GM19239 (cell line): ENCODE measurements around the gene COPS6.
A peak's percentile ranks its signal among the peaks of the same experiment; 100 is the strongest.

Experiments
- DNase-seq: peaks from one replicate; pipeline ENCODE4 v3.0.0; 2011; ENCODE audit warnings: low spot score; ENCODE audit not compliant: insufficient read length
- FAIRE-seq: peaks from 2 replicates; lab custom pipeline; 2011; peaks lifted over from hg19 to GRCh38; lab: Jason Lieb, UNC

COPS6 gene

DNA sequence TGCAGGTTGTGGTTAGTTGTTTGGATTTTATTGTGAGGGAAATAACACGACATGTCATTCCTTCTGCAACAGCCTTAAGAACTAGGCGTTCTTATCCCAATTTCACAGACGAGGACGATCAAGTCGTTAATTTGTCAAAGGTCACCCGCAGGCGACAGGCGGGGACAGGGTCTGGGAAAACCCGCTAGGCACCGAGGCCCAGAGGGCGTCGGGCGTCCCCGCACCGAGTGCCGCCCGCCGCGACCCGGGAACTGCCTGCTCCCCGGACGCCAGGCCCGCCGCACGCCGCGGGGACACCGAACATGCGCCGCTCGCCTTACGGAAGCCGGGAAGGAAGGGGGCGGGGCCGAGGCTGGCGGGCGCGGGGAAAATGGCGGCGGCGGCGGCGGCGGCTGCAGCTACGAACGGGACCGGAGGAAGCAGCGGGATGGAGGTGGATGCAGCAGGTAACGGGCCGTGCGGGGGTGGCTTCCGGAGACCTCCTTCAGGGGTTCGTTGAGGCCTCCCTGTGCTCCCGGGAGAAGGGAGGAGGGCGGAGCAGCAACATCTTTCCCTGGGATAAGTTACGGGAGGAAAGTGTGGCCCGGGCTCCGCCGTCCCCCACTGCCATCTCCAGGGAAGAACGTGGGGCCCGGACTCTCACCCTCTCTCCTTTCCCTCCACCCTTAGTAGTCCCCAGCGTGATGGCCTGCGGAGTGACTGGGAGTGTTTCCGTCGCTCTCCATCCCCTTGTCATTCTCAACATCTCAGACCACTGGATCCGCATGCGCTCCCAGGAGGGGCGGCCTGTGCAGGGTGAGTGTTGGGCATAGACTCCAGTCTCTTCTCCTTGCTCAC lies at the start of gene COPS6:
Gene COPS6, plus strand, starts transcription at position 349 of the 837 bp plus-strand sequence. Its CDS starts 22 bp downstream, at position 371.
- peak; percentile 84 for FAIRE-seq
- peak; percentile 72 for DNase-seq

DNA sequence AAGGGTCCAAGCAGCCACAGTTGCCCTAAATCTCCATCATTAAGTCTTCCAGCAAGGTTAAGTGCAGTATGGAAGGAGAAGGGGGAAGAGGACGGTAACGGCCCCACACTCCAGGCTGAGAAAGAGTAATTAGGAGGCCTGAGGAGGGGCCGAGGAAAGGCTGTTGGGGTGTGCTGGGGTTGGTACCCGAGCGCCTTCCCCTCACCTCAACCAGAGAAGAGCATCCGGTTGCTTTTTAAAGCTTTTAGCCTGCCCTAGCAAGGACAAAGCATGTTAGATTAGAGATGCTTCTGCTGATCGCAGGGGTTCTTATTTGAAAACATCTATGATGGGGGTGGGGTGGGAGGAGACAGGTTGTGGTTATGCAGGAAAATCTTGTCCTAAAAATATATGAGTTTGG lies 48.2 kb upstream of the COPS6 start:
- FAIRE-seq (no peak), DNase-seq (no peak)

DNA sequence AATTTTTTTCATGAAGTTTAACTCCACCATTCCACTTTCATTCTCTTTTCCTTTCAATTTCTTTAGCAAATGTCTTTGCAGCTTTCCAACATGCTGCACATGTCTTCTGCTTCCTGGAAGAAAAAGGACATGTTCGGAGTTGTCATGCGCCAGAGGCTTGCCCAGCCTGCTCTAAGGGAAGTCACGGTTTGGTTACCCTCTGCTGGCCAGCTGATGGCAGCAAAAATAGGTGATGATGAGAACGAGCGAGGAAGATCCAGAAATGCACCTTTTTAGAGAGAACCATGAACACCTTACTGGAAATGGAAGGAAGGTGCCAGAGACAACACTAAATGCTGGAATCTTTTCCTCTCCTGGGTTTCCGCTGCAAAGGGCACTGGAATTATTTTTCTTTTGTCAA lies 44.1 kb upstream of the COPS6 start:
- FAIRE-seq: no peak

DNA sequence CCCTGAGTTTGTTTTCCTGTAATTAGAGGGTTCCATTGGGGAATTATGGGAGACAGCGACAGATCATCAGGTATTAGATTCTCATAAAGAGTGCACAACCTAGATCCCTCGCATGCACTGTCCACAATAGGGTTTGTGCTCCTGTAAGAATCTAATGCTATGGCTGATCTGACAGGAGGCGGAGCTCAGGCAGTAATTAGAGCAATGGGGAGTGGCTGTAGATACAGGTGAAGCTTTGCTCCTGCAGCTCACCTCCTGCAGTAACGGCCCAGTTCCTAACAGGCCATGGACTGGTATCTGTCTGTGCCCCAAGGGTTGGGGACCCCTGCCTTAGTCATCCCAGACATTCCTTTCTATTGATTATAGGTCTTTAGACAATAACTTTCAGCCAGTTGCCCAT lies 40.1 kb upstream of the COPS6 start:
- DNase-seq: no peak
- FAIRE-seq: no peak

More for the DNA sequence above, 44.1 kb upstream of the COPS6 start:
- peak; percentile 26 for DNase-seq

DNA sequence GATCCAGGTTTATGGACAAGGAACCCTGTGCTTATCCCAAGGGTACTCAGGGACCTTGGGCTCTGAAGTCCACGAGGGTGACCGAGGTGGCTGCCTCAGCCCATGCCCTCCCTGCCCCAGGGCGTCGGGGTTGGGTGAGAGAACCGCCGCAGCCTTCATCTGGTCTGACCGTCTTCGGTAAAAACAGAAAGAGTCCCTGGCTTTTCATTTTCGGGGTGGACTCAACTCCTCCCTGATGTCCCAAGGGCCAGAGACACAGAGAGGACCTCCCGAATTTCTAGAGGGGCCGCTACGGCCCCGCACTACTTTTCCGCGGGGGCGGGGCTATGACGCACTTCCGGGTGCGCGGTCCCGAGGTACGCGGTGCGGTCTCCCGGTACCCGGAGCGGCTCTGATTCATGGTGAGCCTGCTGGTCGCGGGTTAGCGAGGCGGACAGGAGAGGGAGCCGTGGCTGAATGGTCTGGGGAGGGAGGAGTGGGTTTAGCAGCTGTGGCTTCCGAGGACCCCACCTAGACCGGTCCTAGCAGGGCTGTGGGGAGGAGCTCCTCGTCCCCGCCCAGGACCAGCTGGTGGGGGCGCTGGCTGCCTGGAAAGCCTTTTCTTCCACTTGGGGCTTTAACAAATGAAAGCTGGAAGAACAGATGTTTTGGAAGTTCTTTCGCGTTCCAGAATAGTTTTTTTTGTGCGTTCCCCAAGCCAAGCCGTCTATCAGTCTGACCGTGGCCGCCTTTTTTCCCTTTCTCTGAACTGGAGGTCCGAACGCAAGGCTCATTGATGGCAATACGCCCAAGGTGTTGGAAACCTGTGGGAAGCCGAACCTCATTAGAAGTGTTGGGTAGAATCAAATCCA lies 39.1 kb upstream of the COPS6 start, which contains the start of gene ZSCAN21:
Gene ZSCAN21, plus strand, starts transcription at position 334 of the 851 bp plus-strand sequence. CDS start 7,233 bp downstream, outside the sequence.
- FAIRE-seq: peak; percentile 79
- peak; percentile 76 for DNase-seq

DNA sequence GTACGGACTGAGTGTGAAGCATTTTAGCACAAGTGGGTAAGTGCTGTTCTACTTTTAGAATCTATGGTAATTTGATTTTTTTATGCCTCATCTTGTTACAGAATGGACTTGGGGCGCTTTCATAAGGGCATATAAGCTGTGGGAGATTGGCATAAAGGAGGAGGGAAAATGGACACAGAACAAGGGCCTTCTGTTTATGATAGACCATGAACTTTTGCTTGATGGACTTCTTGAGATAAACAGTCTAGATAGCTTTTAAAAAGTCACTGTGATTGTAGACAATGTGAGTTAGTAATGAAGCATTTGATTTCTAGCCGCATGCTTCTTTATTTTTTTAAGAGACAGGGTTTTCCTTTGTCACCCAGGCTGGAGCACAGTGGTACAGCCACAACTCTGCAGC lies 37.2 kb upstream of the COPS6 start:
- DNase-seq (no peak), FAIRE-seq (no peak)

DNA sequence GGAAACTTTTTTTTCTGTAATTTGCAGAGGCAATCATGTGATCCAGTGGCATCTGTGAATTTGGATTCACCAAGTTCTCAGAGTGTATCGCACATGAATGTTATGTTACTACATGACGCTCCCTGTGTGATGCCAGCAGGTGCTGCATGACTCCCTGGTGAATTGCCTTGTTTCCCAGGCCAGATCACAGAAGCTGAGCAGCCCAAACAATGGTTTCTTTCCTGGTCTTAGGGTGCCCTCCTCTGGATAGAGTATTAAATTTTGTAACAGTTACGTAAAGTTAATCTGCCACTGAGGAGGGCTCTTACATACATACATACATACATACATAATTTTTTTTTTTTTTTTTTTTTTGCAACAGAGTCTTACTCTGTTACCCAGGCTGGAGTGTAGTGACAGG lies 35.6 kb upstream of the COPS6 start:
- DNase-seq (no peak), FAIRE-seq (no peak)

DNA sequence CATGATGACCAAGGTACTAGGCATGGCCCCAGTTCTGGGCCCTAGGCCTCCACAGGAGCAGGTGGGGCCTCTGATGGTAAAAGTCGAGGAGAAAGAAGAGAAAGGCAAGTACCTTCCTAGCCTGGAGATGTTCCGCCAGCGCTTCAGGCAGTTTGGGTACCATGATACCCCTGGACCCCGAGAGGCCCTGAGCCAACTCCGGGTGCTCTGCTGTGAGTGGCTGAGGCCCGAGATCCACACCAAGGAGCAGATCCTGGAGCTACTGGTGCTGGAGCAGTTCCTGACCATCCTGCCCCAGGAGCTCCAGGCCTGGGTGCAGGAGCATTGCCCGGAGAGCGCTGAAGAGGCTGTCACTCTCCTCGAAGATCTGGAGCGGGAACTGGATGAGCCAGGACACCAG lies 31.8 kb upstream of the COPS6 start:
- DNase-seq (no peak), FAIRE-seq (no peak)

DNA sequence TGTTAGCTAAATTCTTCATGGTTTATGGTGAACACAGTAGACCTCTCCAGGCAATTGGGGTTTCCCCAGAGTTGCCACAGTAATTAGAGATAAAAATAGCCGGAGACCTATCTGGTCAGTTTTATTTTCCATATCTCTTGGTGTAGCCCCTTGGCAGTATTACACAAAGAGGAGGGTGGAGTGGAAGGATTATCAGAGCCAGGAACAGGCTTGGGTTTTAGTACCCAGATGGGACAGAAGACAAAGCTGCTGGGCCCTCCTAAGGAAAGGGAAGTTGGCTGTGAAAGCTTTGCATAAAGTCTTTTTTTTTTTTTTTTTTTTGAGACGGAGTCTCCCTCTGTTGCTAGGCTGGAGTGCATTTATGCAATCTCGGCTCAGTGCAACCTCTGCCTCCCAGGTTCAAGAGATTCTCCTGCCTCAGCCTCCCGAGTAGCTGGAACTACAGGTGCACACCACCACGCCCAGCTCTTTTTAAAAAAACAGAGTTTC lies 29.5 kb upstream of the COPS6 start:
- FAIRE-seq (no peak), DNase-seq (no peak)

DNA sequence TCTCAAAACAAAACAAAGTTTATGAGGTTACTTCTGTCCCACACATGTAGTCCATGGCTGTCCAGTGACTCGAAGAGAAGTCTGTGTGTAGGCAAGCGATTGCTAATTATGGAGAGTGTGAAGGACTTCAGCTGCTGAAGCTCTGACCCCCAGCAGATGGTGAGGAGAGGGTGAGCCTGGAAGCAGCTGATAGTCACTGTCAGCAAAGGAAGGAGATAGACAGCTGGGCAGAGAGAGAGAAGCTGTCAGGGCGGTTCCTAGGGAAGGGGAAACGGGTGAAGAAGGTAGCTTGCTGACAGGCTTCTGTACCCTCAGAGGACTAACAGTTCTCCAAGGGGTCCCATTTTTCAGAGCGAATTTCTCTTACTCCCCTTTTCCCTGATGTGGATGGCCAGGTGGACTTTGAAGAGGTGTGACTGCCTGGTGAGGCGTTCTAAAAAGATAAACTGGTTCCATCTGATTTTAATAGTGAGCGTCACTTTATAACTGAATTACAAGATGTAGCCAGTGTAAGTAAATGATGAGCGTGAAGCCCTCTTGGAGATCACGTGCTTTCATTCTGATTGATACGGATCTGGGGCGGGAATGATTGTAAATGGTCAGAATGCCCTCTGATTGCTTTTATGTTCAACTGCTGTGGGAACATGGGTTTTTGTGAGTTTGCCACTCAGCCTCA lies 27.1 kb upstream of the COPS6 start:
- DNase-seq (no peak), FAIRE-seq (no peak)

DNA sequence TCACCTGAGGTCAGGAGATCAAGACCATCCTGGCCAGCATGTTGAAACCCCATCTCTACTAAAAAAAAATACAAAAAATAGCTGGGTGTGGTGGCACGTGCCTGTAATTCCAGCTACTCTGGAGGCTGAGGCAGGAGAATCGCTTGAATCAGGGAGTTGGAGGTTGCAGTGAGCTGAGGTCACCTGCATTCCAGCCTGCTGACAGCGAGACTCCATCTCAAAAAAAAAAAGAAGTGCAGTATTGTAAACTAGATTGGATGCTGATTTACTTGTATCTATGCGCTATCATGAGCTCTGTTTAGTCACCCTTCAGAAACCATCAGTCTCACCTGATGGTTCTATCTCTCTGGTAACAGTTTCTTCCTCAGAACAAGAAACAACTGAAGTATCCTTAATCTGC lies 25.4 kb upstream of the COPS6 start:
- FAIRE-seq (no peak), DNase-seq (no peak)

DNA sequence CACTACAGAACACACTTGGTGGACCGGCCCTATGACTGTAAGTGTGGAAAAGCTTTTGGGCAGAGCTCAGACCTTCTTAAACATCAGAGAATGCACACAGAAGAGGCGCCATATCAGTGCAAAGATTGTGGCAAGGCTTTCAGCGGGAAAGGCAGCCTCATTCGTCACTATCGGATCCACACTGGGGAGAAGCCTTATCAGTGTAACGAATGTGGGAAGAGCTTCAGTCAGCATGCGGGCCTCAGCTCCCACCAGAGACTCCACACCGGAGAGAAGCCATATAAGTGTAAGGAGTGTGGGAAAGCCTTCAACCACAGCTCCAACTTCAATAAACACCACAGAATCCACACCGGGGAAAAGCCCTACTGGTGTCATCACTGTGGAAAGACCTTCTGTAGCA lies 24.6 kb upstream of the COPS6 start:
- no peak for DNase-seq
- no peak for FAIRE-seq

DNA sequence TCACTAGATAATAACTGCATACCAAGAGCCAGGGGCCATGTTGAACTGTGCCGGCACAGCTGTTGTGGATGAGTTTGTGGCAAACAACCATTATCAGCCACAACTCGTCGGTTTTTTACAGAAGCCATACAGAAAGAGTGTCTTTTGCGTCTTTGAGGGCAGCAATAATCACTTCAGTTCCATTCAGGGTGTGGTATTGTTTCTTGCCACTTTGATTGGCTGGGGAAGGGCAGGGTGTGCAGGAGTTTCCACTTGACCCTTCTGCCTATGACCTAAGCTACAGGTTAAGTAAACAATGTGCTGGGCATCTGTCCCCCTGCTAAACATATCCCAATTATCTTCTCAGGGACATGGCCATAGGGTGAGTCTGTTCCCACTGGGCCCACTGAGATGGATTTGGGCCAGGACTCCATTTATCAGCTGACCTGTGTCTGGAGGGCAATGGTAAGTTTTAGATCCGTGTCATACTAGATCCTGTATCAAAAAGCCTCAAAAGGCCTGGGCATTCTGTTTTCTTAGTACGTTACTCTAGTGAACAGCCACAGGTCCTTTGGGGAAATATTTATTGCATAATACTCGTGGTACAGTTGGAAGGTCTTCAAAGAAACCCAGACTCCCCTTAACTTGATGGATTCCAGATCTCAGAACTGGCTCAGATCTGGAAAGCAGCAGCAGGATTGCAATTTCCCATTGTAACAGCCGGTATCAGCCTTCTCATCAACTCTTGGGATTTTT lies 23.1 kb upstream of the COPS6 start:
- FAIRE-seq (no peak), DNase-seq (no peak)

DNA sequence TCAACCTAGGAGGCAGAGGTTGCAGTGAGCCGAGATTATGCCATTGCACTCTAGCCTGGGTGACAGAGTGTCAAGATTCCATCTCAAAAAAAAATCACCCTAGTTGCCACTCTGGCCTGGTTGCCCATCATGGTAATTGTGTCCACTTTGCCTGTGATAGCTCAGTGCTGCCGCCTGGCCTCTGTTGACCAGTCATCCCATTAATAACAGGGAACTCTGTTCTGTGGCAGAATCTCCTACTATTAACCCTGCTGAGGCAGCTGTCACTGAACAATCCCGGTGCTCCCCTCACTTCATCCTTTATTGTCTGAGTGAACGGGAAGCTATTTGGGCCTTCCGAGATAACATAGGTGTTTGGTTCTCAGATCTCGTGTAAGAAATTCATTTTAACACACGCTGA lies 21.8 kb upstream of the COPS6 start:
- no peak for FAIRE-seq
- no peak for DNase-seq

DNA sequence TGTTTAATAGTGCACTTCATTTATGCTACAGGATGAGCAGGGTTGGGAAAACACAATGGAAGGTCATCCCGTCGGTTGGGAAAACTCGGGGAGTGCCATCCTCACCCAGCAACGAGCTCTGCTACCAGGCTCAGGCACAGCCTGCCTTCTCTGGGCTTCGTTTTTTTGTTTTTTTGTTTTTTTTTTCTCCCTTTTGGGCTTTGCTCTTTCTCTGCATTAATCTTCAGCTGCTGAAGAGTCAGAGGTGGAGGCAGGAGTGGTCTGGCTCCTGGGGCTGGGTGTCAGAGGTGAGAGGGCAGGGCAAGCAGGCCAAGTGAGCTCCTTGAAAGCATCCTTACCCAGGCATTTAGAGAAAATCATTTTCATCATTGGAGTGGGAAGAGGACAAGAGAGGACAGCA lies 18.8 kb upstream of the COPS6 start:
- FAIRE-seq: no peak
- no peak for DNase-seq

DNA sequence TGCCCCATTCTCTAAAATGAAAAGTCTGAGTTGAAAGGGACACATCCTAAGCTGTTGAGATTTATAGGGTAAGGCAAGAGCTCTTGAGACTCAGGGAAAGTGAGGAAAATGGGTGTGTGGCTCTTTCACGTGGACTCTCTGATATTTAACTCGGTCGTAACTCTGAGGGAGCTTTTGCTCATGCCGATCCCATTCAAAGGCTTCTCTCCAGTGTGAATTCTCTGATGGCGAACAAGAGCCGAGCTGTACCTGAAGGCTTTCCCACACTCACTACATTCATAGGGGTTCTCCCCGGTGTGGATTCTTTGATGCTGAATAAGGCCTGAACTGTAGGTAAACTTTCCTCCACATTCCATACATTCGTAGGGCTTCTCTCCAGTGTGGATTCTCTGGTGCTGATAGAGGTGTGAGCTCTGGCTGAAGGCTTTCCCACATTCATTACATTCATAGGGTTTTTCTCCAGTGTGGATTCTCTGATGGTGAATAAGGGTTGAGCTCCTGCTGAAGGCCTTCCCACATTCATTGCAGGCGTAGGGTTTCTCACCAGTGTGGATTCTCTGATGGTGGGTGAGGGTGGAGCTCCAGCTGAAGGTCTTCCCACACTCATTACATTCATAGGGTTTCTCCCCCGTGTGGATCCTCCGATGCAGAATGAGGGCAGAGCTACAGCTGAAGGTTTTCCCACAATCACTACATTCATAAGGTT lies 17.6 kb upstream of the COPS6 start:
- no peak for FAIRE-seq

DNA sequence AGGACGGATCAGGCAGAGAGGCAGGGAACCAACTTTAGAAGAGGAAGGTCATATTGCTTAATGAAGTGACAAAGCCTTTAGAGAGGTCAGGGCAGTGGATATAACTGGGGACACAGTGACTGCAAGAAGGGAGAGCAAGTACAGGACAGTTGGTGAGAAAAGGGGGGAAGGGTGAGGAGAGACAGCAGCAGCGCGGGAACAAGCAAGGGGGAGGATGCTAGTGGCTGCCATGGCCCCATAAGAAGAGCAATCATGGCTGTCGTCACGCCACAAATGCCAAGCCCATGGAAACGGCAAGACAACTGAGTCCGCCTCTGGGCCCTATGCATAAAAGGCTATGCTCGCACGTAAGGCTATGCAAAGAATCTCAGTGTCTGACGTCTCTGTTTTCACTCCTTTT lies 16.3 kb upstream of the COPS6 start:
- FAIRE-seq: no peak
- no peak for DNase-seq

More for the DNA sequence above, 17.6 kb upstream of the COPS6 start:
- DNase-seq: no peak

DNA sequence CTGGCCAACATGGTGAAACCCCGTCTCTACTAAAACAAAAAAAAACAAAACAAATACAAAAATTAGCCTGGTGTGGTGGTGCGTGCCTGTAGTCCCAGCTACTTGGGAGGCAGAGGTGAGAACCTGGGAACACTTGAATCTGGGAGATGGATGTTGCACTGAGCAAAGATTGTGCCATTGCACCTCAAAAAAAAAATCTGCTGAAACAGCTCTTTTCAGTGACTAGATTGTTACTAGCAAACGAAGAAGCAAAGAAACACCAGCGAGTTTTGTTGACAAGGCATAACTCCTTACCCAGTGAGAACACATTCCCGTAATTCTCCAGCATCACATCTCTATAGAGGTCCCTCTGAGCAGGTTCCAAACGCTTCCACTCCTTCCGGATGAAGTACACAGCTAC lies 13.9 kb upstream of the COPS6 start:
- DNase-seq: no peak
- FAIRE-seq: no peak

DNA sequence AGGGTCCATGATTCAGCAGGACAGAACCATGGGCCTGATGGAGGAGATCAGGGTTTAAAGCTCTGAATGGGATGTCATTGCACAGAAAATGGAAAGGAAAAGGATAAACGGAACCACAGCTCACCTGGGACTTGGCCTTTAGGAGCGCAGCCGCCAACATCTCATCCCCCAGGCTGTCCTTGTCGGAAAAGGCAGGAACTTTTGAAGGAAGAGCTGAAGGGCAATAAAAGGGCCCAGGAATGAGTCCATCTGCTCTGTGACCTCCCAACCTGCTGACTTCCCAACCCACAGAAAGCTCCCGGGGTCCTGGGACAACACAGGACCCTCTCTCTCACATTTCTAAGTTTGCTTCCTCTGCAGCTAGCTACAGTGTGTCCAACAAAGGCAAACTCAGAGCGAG lies 13.4 kb upstream of the COPS6 start:
- FAIRE-seq (no peak), DNase-seq (no peak)
